ENCODE results near the gene HAVCR1.
"Not testable (repeated sequence)": the region's sequence is repeated elsewhere in the genome, so short reads cannot be mapped to it uniquely, and the experiment has no call there.

HAVCR1 gene

DNA sequence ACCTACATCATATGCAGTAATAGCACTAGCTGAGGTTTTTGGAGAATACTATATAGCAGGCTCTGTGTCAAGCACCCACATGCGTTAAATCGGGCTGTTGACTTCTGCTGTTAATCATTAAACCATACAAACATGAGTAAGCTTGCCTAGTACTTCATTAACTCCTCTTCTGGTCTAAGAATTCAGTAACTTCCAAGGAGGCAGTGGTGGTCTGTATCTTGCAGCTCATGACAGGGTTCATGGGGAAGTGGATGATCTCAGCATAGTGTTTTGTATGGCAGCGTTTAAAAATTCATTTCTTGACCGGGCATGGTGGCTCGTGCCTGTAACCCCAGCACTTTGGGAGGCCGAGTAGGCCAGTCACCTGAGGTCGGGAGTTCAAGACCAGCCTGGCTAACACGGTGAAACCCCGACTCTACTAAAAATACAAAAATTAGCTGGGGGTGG is at the start of gene HAVCR1:
HAVCR1 (minus strand) TSS at position 24 of the 447 bp plus-strand sequence. CDS start 1,173 bp downstream, outside the sequence.
- no peak for DNase-seq

DNA sequence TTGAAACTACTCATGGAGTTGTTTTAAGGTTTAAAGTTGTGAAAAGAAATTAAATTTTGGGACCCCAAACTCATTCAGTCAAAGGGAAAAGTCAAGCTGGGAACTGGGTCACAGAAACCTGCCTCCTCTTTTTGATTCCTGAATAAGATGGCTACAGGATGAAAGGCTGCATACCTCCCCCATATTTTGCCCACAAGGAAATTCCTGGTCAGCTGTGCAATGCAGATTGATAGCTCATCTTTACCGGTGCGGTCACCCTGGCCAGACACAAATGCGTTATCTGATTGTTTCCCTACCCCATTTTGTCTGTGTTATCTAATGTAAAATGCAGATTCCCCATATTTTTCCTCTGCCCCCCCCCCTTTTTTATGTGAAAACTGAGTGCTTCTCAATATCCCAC is 48.6 kb upstream of the HAVCR1 start:
- DNase-seq: no peak

DNA sequence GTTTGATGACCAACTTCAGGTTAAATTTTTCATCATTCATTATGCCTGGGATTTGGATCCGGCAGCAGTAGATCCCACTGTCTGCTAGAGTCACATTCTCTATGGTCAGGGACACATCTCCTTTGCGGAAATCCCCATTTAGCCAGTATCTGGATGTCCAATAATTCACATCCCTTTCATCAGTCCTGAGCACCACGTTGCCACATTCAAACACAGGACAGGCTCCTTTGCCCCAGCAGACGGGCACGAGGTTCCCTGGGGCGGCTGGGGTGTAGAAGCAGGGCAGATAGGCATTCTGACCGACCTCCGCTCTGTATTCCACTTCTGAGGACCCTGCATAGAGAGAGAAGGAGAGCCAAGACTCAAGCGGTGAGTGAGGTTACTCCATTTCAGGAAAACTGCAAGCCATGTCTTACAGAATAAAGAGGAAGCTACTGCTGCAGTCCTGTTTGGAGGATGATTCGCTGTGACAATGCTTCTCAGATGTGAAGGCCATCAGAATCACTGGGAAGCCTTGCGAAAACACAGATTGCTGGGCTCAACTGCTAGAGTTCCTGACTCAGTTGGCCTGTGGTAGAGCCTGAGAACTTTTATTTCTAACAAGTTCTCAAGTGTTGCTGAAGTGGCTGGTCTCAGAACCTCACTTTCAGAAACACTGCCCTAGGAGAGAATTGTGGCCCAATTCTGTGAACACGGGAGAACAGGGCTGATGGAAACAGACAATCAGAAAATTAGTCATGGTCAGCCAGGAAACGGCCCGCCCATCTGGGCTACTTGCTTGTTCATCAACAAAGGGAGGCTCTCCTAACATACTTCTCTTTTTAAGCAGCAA is 47.9 kb upstream of the HAVCR1 start:
- no peak for DNase-seq

DNA sequence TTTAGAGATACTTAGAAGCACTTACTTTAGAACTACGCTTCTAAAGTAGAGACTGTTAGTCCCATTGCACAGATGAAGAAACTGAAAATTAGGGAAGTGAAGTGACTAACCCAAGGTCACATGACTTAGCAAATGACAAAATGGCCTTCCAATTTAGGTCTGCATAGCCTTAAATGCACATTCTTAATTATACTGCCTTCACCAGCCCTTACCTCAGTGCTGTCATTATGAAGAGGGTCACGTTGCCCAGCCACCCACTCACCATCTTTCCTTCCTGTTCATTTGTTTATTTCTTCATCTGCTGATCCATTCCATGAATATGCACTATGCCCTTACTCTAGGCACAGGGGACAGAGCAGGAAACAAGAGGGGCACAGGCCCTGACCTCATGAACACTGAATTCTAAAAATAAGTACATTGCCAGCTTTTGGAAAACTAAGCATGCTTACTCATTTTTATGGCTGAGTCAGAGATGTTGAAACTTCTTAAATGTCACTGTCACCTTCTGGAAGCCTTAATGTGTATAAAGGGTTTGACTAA is 41.3 kb upstream of the HAVCR1 start:
- DNase-seq: no peak

DNA sequence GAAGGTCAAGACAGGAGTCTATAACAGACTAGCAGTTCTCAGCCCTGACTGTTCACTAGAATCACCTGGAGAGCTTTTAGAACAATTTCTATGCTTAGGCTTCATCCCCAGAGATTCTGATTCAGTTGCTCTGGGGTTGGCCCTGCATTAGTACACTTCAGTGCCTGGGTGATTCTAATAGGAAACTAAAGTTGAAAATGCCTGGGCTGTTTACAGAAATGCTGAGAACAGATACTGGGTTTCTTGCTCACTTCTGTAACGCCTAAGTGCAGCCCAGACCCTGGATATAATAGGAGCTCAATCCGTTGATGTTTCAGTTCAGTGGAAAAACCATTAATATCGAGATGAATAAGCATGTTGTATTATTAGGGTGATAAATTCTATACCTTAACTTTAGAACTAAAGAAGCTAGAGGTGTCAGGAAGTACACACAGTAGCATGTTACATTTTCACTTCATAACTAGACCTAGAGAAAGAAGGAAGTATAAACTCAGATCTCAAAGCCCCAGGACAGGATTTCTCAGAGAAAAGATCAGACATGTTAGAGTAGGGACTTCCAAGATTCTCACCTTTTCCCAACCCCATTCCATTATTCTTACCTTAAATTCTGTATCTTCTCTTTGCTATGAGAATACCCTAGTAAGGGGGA is 29.6 kb upstream of the HAVCR1 start:
- DNase-seq: no peak

DNA sequence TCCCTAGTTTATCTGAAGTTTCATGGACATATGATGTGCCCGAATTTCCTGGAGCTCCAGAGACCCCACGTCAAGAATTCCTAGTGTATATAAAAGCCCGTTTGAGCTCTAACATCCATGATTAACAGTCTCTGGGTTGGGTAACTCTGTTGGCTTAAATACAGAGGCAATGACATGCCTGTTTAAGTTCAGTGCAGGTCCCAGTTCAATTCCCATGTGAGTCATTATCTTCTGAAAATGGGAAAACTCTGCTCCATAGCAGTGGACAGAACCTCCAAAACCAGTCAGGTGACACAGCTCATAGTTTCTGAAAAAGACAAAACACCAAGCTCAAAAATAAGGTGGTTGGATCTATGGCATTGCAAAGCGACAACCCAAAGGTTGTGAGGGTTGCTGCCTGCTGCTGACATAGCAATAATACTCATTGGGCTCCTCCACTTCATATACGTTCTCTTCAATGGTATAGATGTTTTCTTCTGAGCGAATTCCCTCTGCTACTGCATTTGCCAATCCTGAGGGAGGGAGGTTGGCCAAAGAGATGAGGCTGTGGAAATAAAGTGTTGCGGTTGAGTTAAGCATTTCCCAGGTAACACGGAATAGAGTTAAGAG is 27.9 kb upstream of the HAVCR1 start:
- no peak for DNase-seq

DNA sequence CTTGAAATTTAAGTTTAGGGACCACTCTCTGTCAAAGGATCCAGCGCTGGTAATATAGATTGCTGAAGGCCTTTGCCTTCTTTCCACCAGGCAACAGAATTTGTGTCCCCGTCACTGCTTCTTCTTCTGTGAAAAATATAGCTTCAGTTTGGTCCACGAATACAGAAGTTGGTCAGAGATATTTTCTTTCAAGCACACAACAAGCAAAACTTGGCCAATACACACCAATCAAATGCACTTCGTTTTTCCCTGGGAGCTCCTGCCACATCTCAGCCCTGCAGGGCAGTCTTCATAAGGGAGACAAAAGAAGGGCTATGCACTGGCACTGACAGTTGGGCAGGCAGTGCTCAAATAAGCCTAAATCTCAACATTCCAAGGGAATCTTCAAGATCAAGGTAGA is 27.0 kb upstream of the HAVCR1 start:
- DNase-seq: no peak

DNA sequence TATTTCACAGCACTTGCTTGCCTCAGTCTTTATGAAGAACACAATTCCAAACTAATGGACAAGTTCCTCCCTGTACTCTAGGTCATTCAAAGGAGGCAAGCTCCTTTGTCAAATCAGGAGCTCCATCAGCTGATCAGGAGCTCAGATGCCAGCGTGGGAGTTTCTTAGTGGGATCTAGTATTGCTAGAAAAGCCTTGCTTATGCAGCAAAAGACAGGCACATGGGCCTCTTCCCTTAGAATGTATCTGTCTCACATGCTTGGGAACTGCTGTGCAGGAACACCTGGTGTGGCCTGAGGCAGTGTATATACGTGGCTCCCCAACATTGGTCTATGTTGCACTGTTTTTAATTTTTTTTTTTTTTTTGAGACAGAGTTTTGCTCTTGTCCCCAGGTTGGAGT is 21.4 kb upstream of the HAVCR1 start:
- peak in 1 of 3 experiments; percentile 1 for DNase-seq

DNA sequence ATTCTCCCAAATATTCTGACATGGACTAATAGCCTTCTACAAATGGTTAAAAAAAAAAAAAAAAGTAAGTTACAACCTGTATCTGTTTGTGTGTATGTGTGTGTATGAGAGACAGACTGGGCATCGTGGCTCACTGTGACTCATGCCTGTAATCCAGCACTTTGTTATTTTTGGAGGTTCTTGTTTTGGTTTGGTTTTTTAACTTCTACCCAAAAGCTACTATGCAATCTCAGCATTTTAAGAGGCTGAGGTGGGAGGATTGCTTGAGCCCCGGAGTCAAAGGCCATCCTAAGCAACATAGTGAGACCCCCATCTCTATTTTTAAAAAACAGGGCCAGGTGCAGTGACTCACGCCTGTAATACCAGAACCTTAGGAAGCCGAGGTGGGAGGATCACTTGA is 17.6 kb upstream of the HAVCR1 start:
- no peak for DNase-seq

DNA sequence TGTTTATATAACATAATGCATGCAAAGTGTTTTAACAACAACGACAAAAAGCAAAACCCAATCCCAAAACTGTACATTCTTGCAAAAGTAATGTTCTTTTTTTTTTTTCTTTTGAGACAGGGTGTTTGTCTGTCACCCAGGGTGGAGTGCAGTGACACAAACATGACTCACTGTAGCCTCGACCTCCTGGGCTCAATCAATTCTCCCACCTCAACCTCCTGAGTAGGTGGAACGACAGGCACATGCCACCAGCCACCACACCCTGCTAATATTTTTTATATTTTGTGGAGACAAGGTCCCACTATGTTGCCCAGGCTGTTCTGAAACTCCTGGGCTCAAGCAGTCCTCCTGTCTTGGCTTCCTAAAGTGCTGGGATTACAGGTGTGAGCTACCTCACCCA is 13.6 kb upstream of the HAVCR1 start:
- no peak for DNase-seq

DNA sequence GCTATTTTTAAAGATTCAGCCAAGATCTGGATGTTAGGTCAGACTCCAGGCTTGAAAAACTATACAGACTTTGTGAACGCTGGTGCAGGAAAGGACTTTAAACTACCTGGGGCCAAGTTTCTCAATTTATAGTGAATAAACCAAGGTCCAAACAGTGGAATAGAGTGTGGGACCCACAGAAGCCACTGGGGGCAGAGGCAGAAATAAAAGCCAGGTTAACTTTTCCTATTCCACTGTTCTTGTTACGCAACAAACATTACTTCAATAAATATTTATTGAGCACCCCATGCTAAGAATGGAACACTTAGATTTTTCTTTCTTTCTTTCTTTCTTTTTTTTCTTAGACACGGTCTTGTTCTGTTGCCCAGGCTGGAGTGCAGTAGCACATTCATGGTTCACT is 11.0 kb upstream of the HAVCR1 start:
- DNase-seq: no peak

DNA sequence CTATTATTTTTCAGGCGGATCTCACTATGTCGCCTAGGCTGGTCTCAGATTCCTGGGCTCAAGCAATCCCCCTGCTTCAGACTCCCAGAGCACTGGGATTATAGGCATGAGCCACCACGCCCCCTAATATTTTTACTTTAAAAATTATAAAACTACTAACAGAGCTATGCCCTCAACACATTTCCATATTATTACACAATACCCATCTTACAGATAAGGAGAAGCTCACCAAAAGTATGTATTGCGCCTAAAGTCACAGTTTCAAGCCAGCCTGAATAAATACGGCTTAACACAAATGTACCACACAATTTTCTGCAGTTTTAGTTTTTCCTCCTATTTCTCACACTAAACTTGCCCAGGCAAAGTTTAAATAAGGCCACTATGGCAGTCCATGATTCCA is 9.9 kb upstream of the HAVCR1 start:
- no peak for DNase-seq

DNA sequence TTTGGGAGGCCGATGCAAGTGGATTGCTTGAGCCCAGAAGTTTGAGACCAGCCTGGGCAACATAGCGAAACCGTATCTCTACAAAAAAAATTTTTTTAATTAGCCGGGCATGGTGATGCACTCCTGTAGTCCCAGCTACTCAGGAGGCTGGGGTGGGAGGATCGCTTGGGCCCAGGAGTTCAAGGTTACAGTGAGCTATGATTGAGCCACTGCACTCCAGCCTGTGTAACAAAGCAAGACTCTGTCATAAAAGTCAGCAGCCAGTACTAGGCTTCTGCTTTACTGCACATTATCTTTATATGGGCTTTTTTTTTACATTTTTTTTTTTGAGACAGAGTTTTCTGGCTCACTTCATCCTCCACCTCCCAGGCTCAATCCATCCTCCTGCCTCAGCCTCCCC is 9.4 kb upstream of the HAVCR1 start:
- DNase-seq: no peak

DNA sequence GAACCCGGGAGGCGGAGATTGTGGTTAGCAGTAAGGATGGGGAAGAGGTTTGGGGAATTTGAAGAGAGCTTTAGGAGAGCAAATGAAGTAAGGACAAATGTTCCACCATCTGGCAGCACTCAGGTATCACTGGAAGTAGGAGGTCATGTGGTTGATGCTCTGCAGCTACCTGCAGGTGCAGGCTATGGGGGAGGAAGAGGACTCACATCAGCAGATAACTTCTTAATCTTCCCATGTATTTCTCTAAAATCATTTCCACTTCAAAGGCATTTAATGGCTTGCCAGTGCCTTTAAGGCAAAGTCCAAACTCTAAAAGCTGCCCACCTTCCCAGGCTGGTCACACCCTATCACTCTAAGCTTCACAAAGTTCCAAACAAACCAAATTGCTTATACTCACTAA is 8.1 kb upstream of the HAVCR1 start:
- DNase-seq: peak in 1 of 3 experiments; percentile 68

DNA sequence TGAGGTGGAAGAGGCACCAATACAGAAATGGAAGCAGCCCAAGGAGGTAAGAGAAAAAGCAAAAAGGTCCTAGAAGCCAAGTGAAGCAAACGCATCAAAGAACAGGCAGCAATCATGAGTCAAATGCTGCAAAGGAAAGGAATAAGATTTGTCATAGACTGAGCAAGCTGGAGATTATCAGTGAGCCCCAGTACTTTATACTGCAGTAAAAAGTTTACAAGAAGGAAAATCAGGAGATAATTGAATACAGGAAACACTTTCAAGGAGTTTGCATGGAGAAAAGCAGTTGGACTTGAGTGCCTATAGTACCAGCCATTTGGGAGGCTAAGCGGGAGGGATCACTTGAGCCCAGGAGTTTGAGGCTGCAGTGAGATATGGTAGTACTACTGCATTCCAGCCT is 7.2 kb upstream of the HAVCR1 start:
- no peak for DNase-seq

DNA sequence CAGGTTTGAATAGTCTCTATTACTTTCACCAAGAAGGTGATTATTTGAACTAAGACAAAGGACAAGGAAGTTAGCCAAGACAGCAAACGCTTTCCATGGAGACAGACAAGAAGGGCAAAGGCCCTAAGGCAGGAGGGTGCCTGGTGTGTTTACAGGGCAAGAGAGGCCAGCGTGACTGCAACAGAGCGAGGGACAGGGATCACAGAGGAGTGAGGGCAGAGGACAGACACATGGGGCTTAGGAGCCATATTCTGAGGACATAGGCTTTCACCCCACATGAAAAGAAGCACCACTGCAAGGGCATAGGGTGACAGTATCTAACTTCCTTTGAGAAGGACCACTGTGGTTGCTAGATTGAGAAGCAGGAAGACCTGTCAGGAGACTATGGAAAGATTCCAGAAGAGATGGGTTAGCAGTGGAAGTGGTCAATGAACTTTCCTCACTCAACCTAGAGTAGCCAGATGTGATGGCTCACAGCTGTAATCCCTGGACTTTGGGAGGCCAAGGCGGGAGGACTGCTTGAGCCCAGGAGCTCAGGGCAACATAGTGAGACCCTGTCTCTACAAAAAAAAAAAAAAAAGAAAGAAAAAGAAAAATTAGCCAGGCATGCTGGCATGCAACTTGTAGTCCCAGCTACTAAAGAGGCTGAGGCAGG is 5.0 kb upstream of the HAVCR1 start:
- no peak for DNase-seq

DNA sequence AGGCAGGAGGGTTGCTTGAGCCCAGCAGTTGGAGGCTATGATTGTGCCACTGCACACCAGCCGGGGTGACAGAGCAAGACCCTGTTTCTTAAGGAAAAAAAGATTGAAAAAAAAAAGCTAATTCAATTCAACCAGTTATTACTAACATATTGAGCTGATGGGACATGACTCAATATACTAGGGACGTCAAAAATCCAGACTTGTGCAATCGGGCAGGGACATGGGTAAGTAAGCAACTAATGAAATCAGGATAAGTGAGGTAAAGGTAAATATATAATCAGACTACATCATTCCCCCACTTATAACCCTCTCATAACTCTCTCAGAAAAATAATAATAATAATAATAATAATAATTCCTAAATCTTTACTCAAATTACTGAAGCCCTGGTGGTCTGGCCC is 975 bp upstream of the HAVCR1 start:
- DNase-seq: no peak

DNA sequence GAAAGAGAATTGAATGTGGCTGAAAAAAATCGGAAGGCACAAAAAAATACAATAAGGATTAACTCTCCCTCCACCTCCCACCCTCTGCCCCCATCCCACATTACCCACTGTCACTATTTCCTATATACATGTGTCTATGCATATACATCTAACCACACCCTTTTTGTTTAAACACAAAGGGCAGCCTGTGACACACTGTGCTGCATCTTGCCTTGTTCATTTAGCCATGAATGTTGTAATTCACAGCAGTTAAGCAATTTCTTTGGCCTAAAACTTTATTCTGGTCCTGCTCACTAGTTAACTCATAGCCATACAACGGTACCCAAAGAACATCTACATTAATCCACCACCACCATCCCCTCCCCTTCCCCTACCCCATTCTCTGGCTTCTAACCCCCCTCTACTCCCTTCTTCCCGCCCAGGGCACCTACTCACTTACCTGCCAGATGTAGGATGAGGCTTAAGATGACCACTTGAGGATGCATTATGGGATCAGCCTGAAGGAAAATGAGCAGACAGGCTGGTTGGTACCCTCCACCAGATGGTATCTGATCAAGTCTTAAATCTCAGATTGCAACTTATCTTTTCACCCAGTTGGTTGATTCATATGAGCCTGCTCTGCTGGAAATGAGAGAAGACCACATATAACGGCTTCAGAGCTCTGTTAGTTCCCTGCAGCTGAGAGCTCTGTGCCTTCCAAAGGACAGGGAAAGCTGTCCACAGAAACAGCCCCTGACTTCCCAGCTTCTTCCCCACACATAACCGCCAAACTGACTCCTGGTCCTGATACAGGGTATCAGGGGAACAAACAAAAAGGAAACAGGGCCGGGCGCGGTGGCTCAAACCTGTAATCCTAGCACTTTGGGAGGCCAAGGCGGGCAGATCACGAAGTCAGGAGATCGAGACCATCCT is 1.2 kb downstream of the HAVCR1 start:
- peak in 1 of 3 experiments; percentile 6 for DNase-seq

DNA sequence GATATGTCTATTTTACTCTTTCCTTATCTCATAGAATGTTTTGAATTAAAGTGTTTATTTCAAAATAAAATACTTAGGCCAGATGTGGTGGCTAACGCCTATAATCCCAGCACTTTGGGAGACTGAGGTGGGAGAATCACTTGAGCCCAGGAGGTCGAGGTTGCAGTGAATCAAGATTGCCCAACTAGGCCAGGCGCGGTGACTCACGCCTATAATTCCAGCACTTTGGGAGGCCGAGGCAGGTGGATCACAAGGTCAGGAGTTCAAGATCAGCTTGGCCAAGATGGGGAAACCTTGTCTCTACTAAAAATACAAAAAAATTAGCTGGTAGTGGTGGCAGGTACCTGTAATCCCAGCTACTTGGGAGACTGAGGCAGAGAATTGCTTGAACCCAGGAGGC is 2.1 kb downstream of the HAVCR1 start:
- DNase-seq: not testable (repeated sequence)

DNA sequence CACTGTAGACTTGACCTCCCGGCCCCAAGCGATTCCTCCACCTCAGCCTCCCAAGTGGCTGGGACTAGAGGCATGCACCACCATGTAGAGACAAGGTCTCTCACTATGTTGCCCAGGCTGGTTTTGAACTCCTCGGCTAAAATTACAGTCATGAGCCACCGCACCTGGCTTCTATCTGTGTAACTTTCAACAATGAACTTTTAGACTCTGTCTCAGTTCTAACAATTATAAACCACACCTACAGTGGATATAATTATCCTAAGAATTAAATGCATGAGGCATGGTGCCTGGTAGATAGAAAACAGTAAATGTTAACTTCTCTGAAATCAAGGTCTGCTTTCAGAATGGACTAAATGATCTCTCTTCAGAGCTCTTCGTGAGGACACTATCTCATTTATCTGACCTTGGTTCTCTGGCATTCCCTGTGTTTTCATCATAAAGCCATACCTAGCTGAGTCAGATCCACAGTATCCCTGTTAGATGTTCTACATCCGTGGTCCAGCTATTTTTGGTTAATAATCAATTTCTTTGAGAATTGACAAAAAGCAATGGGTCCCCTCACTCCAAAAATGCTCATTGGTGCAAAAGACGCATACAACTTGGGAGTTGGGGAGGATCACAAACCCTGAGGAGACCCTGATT is 7.2 kb downstream of the HAVCR1 start:
- DNase-seq: no peak

DNA sequence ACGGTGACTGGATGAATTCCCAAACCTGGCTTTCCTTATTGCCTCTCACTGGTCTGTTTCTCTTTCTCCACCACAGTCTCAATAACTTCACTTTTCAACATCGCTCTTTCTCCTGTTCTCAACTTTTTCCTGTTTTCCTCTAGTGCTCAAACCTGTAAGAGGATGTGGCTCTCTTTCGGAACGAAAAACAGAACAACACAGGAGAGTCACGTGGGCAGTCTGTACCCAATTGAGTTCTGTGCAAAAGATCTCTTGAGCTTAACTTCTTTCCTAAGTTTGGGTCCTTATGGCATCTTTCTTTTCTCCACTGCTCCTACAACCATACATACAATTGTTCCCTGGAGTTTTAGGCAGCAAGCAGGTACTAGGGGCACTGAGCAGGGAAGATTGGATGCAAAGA is 8.9 kb downstream of the HAVCR1 start:
- no peak for DNase-seq

DNA sequence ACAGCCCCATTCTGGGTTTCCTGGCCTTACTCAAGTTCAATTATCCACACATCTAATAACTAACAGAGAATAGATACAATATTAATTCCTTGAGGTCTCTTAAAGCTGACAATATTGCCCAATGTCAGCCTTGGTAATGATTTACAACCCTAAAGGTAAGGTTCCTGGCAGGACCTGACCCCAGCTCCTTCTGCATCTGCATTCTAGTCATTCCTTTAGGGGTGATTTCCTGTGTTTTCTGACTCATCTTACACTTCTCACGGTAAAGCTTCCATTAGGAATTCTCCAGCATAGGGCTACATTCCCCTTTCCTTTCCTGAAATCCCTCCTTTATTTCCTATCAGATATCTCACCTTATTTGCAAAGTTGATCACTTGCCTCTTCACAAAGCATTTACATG is 9.3 kb downstream of the HAVCR1 start:
- DNase-seq: no peak
